ENCODE data around the gene FBXO21.

GRCh38 chr12:117162633-117163032, 27.6 kb downstream of the FBXO21 start:
- TF ChIP-seq EZH2 (IDR thresholded peaks at IDR 0.05; ENCODE audit: low read length): no peak
- no peak for TF ChIP-seq CTCF (optimal IDR thresholded peaks at IDR 0.05 in 1 of 3, IDR thresholded peaks at IDR 0.05 in 1 of 3, conservative IDR thresholded peaks at IDR 0.05 in 1 of 3; ENCODE audit: extremely low read depth in 1 of 3, insufficient read depth in 2 of 3, low read length in 3 of 3)
